ENCODE results near the gene TRAM2. TPM values are rescaled to one million over a fixed set of nuclear protein-coding genes. Genes with fewer than 3 reads are reported as not detected.
A peak's percentile ranks its signal among the peaks of the same experiment; 100 is the strongest.

Gene TRAM2
- total and polyA plus RNA-seq, 4 donors: 7.3 to 20.3 (median 13.0) TPM

DNA sequence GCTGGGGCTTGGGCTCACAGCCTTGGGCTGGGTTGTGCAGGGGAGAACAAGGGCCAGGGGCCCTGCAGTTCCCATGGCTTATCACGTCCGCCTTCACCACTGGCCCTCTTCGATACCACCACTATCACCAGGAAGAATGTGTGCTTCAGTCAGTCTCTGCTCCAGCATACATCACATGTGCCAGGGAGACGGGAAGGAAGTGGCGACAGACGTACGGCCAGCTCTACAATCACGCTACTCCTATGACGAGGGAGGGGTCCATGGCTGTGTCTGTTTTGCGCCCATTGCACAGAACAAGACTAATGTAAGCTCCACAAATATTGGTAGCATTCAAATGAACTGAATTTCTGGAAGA, 72.1 kb downstream of the TRAM2 start:
- WGBS: 77% methylated on average over 10 of the region's 10 CpGs
- no peaks in the 10 kb centered on the region for H3K4me1 ChIP-seq (ENCODE audit: control insufficient read depth in 4 of 4, insufficient read depth in 4 of 4, low read length in 3 of 4)
- no peak overlapping the region for H3K9ac ChIP-seq (ENCODE audit: low read depth in 1 of 2, low read length in 2 of 2)
- no peaks in the 10 kb centered on the region for H3K9me3 ChIP-seq (ENCODE audit: control insufficient read depth in 4 of 4, low read length in 3 of 4)
- H3K27me3 ChIP-seq (ENCODE audit: control insufficient read depth in 4 of 4, insufficient read depth in 4 of 4, low read length in 3 of 4): no peaks in the 10 kb centered on the region
- H3K36me3 ChIP-seq (ENCODE audit: control insufficient read depth in 4 of 4, insufficient read depth in 3 of 4, low read depth in 1 of 4, low read length in 3 of 4): peaks cover 21 to 34% (median 28%) of the 10 kb centered on the region in 4 donors
- TF ChIP-seq HNF4A (conservative IDR thresholded peaks at IDR 0.05) (no peak), SP1 (IDR thresholded peaks at IDR 0.05) (no peak), RAD21 (IDR thresholded peaks at IDR 0.05) (no peak), EGR1 (IDR thresholded peaks at IDR 0.05; ENCODE audit: low read depth in 2 of 2) (no peak), RXRA (IDR thresholded peaks at IDR 0.05) (no peak), JUND (IDR thresholded peaks at IDR 0.05) (no peak), FOXA1 (IDR thresholded peaks at IDR 0.05) (no peak), YY1 (IDR thresholded peaks at IDR 0.05) (no peak), TAF1 (conservative IDR thresholded peaks at IDR 0.05) (no peak), NR2F2 (IDR thresholded peaks at IDR 0.05) (no peak)
- TF ChIP-seq, protein P1, sequence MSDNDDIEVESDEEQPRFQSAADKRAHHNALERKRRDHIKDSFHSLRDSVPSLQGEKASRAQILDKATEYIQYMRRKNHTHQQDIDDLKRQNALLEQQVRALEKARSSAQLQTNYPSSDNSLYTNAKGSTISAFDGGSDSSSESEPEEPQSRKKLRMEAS (IDR thresholded peaks at IDR 0.05): no peak
- TF ChIP-seq, protein P2, sequence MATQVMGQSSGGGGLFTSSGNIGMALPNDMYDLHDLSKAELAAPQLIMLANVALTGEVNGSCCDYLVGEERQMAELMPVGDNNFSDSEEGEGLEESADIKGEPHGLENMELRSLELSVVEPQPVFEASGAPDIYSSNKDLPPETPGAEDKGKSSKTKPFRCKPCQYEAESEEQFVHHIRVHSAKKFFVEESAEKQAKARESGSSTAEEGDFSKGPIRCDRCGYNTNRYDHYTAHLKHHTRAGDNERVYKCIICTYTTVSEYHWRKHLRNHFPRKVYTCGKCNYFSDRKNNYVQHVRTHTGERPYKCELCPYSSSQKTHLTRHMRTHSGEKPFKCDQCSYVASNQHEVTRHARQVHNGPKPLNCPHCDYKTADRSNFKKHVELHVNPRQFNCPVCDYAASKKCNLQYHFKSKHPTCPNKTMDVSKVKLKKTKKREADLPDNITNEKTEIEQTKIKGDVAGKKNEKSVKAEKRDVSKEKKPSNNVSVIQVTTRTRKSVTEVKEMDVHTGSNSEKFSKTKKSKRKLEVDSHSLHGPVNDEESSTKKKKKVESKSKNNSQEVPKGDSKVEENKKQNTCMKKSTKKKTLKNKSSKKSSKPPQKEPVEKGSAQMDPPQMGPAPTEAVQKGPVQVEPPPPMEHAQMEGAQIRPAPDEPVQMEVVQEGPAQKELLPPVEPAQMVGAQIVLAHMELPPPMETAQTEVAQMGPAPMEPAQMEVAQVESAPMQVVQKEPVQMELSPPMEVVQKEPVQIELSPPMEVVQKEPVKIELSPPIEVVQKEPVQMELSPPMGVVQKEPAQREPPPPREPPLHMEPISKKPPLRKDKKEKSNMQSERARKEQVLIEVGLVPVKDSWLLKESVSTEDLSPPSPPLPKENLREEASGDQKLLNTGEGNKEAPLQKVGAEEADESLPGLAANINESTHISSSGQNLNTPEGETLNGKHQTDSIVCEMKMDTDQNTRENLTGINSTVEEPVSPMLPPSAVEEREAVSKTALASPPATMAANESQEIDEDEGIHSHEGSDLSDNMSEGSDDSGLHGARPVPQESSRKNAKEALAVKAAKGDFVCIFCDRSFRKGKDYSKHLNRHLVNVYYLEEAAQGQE (IDR thresholded peaks at IDR 0.05): no peak
- H3K4me3 ChIP-seq (ENCODE audit: low read depth in 1 of 3, low read length in 3 of 3): no peak overlapping the region
- no peak for DNase-seq (ENCODE audit: low spot score)
- H3K27ac ChIP-seq (ENCODE audit: low read depth in 1 of 2, low read length in 2 of 2): peak overlapping the region in 1 of 2 donors; percentile 16

- WGBS: 57% methylated on average over 24 of the region's 24 CpGs
- peaks cover 21 to 29% (median 24%) of the 10 kb centered on the region in 4 donors for H3K36me3 ChIP-seq (ENCODE audit: control insufficient read depth in 4 of 4, insufficient read depth in 3 of 4, low read depth in 1 of 4, low read length in 3 of 4)
Observed at GRCh38 chr6:52503851-52504781, 72.7 kb downstream of the TRAM2 start.

DNA sequence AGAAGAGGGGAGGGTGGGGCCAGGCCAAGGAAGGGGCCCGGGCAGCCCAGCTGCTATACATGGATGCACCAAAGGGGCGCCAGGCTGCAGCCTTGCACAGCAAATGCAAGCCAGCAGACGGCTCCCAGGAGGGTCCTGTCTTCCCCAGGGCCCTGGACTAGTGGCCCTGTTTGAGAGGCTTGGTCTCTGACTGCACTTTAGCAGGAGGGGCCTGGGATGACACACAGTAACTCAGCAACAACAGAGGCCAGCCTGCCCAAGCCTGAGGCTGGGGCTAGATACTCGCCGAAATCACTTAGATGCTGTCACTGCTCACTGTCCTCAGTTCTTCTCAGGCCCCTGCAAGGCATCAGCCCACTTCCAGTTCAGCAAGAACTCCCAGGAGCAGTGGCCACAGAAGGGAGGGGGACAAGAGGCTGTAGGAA, 73.5 kb downstream of the TRAM2 start:
- H3K27me3 ChIP-seq (ENCODE audit: control insufficient read depth in 4 of 4, insufficient read depth in 4 of 4, low read length in 3 of 4): no peaks in the 10 kb centered on the region
- H3K27ac ChIP-seq (ENCODE audit: low read depth in 1 of 2, low read length in 2 of 2): no peak overlapping the region
- DNase-seq (ENCODE audit: low spot score): no peak
- H3K4me1 ChIP-seq (ENCODE audit: control insufficient read depth in 4 of 4, insufficient read depth in 4 of 4, low read length in 3 of 4): no peaks in the 10 kb centered on the region
- peaks cover 19 to 23% (median 22%) of the 10 kb centered on the region in 4 donors for H3K36me3 ChIP-seq (ENCODE audit: control insufficient read depth in 4 of 4, insufficient read depth in 3 of 4, low read depth in 1 of 4, low read length in 3 of 4)
- no peak for TF ChIP-seq TAF1 (conservative IDR thresholded peaks at IDR 0.05)
- TF ChIP-seq, protein P2 (IDR thresholded peaks at IDR 0.05): no peak
- TF ChIP-seq FOXA2 (IDR thresholded peaks at IDR 0.05): no peak
- TF ChIP-seq GABPA (IDR thresholded peaks at IDR 0.05 in 1 of 2, conservative IDR thresholded peaks at IDR 0.05 in 1 of 2): no peak
- TF ChIP-seq HNF4A (conservative IDR thresholded peaks at IDR 0.05): no peak
- TF ChIP-seq HNF4G (IDR thresholded peaks at IDR 0.05): no peak
- TF ChIP-seq RXRA (IDR thresholded peaks at IDR 0.05): no peak
- TF ChIP-seq FOXA1 (IDR thresholded peaks at IDR 0.05): no peak
- no peak for TF ChIP-seq ZBTB33 (IDR thresholded peaks at IDR 0.05)
- TF ChIP-seq EGR1 (IDR thresholded peaks at IDR 0.05; ENCODE audit: low read depth in 2 of 2): no peak
- no peaks in the 10 kb centered on the region for H3K9me3 ChIP-seq (ENCODE audit: control insufficient read depth in 4 of 4, low read length in 3 of 4)
- WGBS: 86% methylated on average over 5 of the region's 5 CpGs
- no peak overlapping the region for H3K4me3 ChIP-seq (ENCODE audit: low read depth in 1 of 3, low read length in 3 of 3)
- H3K9ac ChIP-seq (ENCODE audit: low read depth in 1 of 2, low read length in 2 of 2): no peak overlapping the region

More at GRCh38 chr6:52503851-52504781, 72.7 kb downstream of the TRAM2 start:
- Histone ChIP-seq H3K4me3 (ENCODE audit: low read depth in 1 of 3, low read length in 3 of 3) (no peak overlapping the region), H3K9ac (ENCODE audit: low read depth in 1 of 2, low read length in 2 of 2) (no peak overlapping the region), H3K4me1 (ENCODE audit: control insufficient read depth in 4 of 4, insufficient read depth in 4 of 4, low read length in 3 of 4) (no peaks in the 10 kb centered on the region), H3K9me3 (ENCODE audit: control insufficient read depth in 4 of 4, low read length in 3 of 4) (no peaks in the 10 kb centered on the region), H3K27ac (ENCODE audit: low read depth in 1 of 2, low read length in 2 of 2) (peak overlapping the region in 1 of 2 donors; percentile 16), H3K27me3 (ENCODE audit: control insufficient read depth in 4 of 4, insufficient read depth in 4 of 4, low read length in 3 of 4) (no peaks in the 10 kb centered on the region)
- TF ChIP-seq RAD21 (IDR thresholded peaks at IDR 0.05) (peak in 1 of 2 donors; percentile 12), TAF1 (conservative IDR thresholded peaks at IDR 0.05) (no peak), RXRA (IDR thresholded peaks at IDR 0.05) (peak; percentile 50), NR2F2 (IDR thresholded peaks at IDR 0.05) (peak; percentile 21), SP1 (IDR thresholded peaks at IDR 0.05) (peak; percentile 32)
- DNase-seq (ENCODE audit: low spot score): peak; percentile 85

Measured in liver (tissue), 9 donors.